Neural cell (in vitro differentiated cells): Measurements from ENCODE around the gene STAT2. TPM values are rescaled to one million over a fixed set of nuclear protein-coding genes. Genes with fewer than 3 reads are reported as not detected.

Source experiments
- H2AFZ ChIP-seq: fragments of 200-600, 300-800 bp; sonication (generic), shearing (Covaris generic); 2 replicates; pipeline ENCODE4 v1.6.0; 2014; ENCODE audit warnings: low read depth, mild to moderate bottlenecking, antibody characterized with exemption, low read length, moderate library complexity
- H3F3A ChIP-seq: fragments of 200-600 bp; shearing (Covaris generic); 2 replicates; pipeline ENCODE4 v1.6.1; 2016; ENCODE audit warnings: mild to moderate bottlenecking, moderate library complexity, mixed read lengths, antibody characterized with exemption, low read length; ENCODE audit not compliant: insufficient read depth, poor library complexity, severe bottlenecking
- H3K27ac ChIP-seq: fragments of 200-600, 300-800 bp; sonication (generic), shearing (Covaris generic); 2 replicates; pipeline ENCODE4 v1.5.1; 2014; ENCODE audit warnings: mild to moderate bottlenecking, low read length, moderate library complexity
- H3K27me3 ChIP-seq: fragments of 300-800, 200-600 bp; sonication (generic), shearing (Covaris generic); 2 replicates; pipeline ENCODE4 v1.6.0; 2014; ENCODE audit warnings: mild to moderate bottlenecking, low read depth, low read length, moderate library complexity; ENCODE audit not compliant: insufficient read depth
- H3K36me3 ChIP-seq: fragments of 300-800, 200-600 bp; sonication (generic), shearing (Covaris generic); 2 replicates; pipeline ENCODE4 v1.5.1; 2014; ENCODE audit warnings: mild to moderate bottlenecking, antibody characterized with exemption, low read length, moderate library complexity; ENCODE audit not compliant: insufficient read depth
- H3K4me2 ChIP-seq: fragments of 300-800, 200-600 bp; sonication (generic), shearing (Covaris generic); 2 replicates; pipeline ENCODE4 v1.6.0; 2014; ENCODE audit warnings: mild to moderate bottlenecking, low read length
- H3K4me3 ChIP-seq: fragments of 300-800, 200-600 bp; sonication (generic), shearing (Covaris generic); 2 replicates; pipeline ENCODE4 v1.5.1; 2014; ENCODE audit warnings: mild to moderate bottlenecking, low read length, moderate library complexity
- H3K79me2 ChIP-seq: fragments of 200-600 bp; shearing (Covaris generic); replicated peaks from 2 replicates; pipeline ENCODE4 v1.6.0; 2014; ENCODE audit warnings: mild to moderate bottlenecking, low read length, moderate library complexity; ENCODE audit not compliant: insufficient read depth
- H3K9ac ChIP-seq: fragments of 300-800, 200-600 bp; sonication (generic), shearing (Covaris generic); 2 replicates; pipeline ENCODE4 v1.6.1; 2016; ENCODE audit warnings: mild to moderate bottlenecking, low read length, mixed read lengths
- H3K9me2 ChIP-seq: fragments of 200-600 bp; shearing (Covaris generic); 2 replicates; pipeline ENCODE4 v1.6.1; 2016; ENCODE audit warnings: mild to moderate bottlenecking, low read length, mixed read lengths; ENCODE audit not compliant: insufficient read depth
- H3K9me3 ChIP-seq: fragments of 200-600, 300-800 bp; sonication (generic), shearing (Covaris generic); 2 replicates; pipeline ENCODE4 v1.6.1; 2016; ENCODE audit warnings: mild to moderate bottlenecking, mixed run types, low read length, moderate library complexity, mixed read lengths
- H4K20me1 ChIP-seq: fragments of 200-600 bp; shearing (Covaris generic); 2 replicates; pipeline ENCODE4 v1.6.1; 2016; ENCODE audit warnings: mild to moderate bottlenecking, mixed run types; ENCODE audit not compliant: insufficient read depth
- CTCF ChIP-seq: fragments of 450-650 bp; IDR thresholded peaks from 2 replicates; pipeline ENCODE4 v1.5.1; 2014; ENCODE audit warnings: antibody characterized with exemption, mild to moderate bottlenecking, moderate library complexity; ENCODE audit not compliant: poor library complexity, severe bottlenecking
- EP300 ChIP-seq: fragments of 450-650 bp; conservative IDR thresholded peaks from 2 replicates; pipeline ENCODE4 v1.6.1; 2014; ENCODE audit warnings: antibody characterized with exemption, mild to moderate bottlenecking, moderate library complexity; ENCODE audit not compliant: poor library complexity, severe bottlenecking
- EZH2 ChIP-seq: fragments of 200-600, 300-800 bp; shearing (Covaris generic), sonication (generic); IDR thresholded peaks from 2 replicates; pipeline ENCODE4 v1.6.1; 2014; ENCODE audit warnings: antibody characterized with exemption, low read length, borderline replicate concordance, mild to moderate bottlenecking; ENCODE audit not compliant: insufficient read depth, poor library complexity, severe bottlenecking
- MXI1 ChIP-seq: fragments of 450-650 bp; conservative IDR thresholded peaks from 2 replicates; pipeline ENCODE4 v1.6.1; 2014; ENCODE audit warnings: antibody characterized with exemption, mild to moderate bottlenecking; ENCODE audit not compliant: poor library complexity, severe bottlenecking
- POLR2AphosphoS5 ChIP-seq: IDR thresholded peaks from 2 replicates; pipeline ENCODE4 v1.6.1; 2012
- RAD21 ChIP-seq: fragments of 450-650 bp; conservative IDR thresholded peaks from 2 replicates; pipeline ENCODE4 v1.6.1; 2014; ENCODE audit warnings: antibody characterized with exemption, mild to moderate bottlenecking, moderate library complexity
- REST ChIP-seq: IDR thresholded peaks from 2 replicates; pipeline ENCODE4 v1.6.1; 2012; ENCODE audit warnings: borderline replicate concordance
- SMC3 ChIP-seq: fragments of 450-650 bp; conservative IDR thresholded peaks from 2 replicates; pipeline ENCODE4 v1.6.1; 2014; ENCODE audit warnings: antibody characterized with exemption, mild to moderate bottlenecking, moderate library complexity; ENCODE audit not compliant: poor library complexity
- TAF1 ChIP-seq: IDR thresholded peaks from 2 replicates; pipeline ENCODE4 v1.6.1; 2012; ENCODE audit warnings: low read depth
- polyA plus RNA-seq: library from polyadenylated mRNA; depleted of rRNA; stranded (reverse); fragments of >200 nt; gene quantifications from 2 replicates; pipeline ENCODE4 v1.2.3, GENCODE V29; 2014

Gene STAT2
- polyA plus RNA-seq, 1 donor from 2014 or later, result 88.2 TPM

- Histone ChIP-seq H3K9me3 (no peaks in the 10 kb centered on the region), H3F3A (no peaks in the 10 kb centered on the region), H3K79me2 (no peaks in the 10 kb centered on the region), H3K36me3 (no peaks in the 10 kb centered on the region), H3K27me3 (no peaks in the 10 kb centered on the region), H3K4me2 (no peak overlapping the region), H3K27ac (no peak overlapping the region), H3K4me3 (no peak overlapping the region), H2AFZ (no peak overlapping the region), H3K9me2 (no peaks in the 10 kb centered on the region), H4K20me1 (no peaks in the 10 kb centered on the region), H3K9ac (no peak overlapping the region)
- TF ChIP-seq REST (no peak), POLR2AphosphoS5 (no peak), RAD21 (no peak), EZH2 (no peak), SMC3 (no peak), CTCF (no peak), MXI1 (no peak), EP300 (no peak), TAF1 (no peak)
These were observed 31.8 kb upstream of the STAT2 start for GRCh38 chr12:56391721-56392120.

GRCh38 chr12:56389412-56389811 is 29.5 kb upstream of the STAT2 start:
- Histone ChIP-seq H3K4me3 (no peak overlapping the region), H3K36me3 (no peaks in the 10 kb centered on the region), H3K27me3 (no peaks in the 10 kb centered on the region), H3K27ac (no peak overlapping the region), H3K79me2 (no peaks in the 10 kb centered on the region), H4K20me1 (no peaks in the 10 kb centered on the region), H3K4me2 (no peak overlapping the region), H3K9me2 (no peaks in the 10 kb centered on the region), H2AFZ (no peak overlapping the region), H3F3A (no peaks in the 10 kb centered on the region), H3K9ac (no peak overlapping the region), H3K9me3 (no peaks in the 10 kb centered on the region)
- TF ChIP-seq EP300, result no peak

GRCh38 chr12:56387152-56387736 is 27.3 kb upstream of the STAT2 start:
- Histone ChIP-seq H3K27me3 (no peaks in the 10 kb centered on the region), H3K4me2 (no peak overlapping the region), H3K27ac (no peak overlapping the region), H3K9me2 (no peaks in the 10 kb centered on the region), H3K9ac (no peak overlapping the region), H4K20me1 (no peaks in the 10 kb centered on the region), H3F3A (no peaks in the 10 kb centered on the region), H2AFZ (no peak overlapping the region), H3K79me2 (no peaks in the 10 kb centered on the region), H3K36me3 (no peaks in the 10 kb centered on the region), H3K4me3 (no peak overlapping the region), H3K9me3 (no peaks in the 10 kb centered on the region)
- TF ChIP-seq SMC3 (no peak), EP300 (no peak), TAF1 (no peak), POLR2AphosphoS5 (no peak), CTCF (no peak), REST (no peak), MXI1 (no peak), RAD21 (no peak), EZH2 (no peak)
